GM19099 (cell line): ENCODE data around the gene LSR.

Source experiments
- POLR2A ChIP-seq: IDR thresholded peaks from 3 replicates; pipeline ENCODE4 v1.6.1; 2011; ENCODE audit warnings: low read depth; ENCODE audit not compliant: insufficient read length; ENCODE audit errors: extremely low read depth

The LSR gene

DNA sequence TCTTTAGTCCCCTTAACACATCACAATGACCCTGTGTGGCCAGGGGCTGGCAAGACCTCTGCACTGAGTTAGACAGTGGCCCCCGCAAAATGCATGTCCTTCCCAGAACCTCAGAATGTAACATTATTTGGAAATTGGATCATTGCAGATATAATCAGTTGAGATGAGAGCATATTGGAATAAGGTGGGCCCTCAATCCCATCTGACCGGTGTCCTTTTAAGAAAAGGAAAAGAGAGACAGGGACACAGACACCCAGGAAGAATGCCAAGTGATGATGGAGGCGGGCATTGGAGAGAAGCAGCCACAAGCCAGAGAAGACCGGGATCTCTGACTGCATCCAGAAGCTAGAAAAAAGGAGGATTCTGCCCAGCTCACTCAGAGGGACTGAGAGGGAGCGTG, 22.1 kb upstream of the LSR start:
- TF ChIP-seq POLR2A = no peak

DNA sequence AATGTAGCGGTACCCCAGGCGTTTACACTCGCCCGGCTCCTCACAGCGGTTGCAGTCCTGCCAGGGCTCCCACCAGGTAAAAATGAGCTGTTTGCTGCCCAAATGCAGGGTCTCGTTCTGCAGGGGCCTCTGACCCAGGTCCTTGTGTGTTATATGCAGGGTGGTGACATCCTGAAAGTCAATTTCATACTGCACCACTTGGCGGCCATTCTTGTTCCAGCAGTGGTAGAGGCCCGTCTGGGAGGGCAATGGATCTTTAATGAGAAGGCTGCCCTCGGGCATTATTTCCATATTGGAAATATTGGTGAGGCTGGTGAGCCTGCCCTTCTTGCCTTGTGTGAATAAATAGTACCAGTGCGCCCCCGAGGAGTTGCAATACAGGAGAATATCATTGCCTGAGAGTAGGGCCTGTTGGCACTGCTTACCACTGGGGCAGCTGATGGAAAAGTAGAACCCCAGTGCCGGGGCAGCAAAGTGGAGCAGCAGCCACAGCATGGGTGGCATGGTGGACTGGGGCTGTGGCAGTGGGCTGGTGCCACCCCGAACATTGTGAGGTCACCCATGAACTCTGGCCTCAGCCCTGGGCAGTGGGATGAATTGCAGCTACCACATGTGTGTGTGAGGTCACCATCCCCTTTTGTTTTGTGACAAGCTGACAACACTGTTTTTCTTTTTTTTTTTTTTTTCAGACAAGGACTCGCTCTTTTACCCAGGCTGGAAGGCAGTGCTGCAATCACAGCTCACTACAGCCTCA, 20.4 kb upstream of the LSR start, which contains the start of gene FAM187B:
Gene FAM187B, minus strand, starts transcription at position 563 of the 754 bp plus-strand sequence. Its CDS starts 59 bp downstream, at position 504.
- no peak for TF ChIP-seq POLR2A

DNA sequence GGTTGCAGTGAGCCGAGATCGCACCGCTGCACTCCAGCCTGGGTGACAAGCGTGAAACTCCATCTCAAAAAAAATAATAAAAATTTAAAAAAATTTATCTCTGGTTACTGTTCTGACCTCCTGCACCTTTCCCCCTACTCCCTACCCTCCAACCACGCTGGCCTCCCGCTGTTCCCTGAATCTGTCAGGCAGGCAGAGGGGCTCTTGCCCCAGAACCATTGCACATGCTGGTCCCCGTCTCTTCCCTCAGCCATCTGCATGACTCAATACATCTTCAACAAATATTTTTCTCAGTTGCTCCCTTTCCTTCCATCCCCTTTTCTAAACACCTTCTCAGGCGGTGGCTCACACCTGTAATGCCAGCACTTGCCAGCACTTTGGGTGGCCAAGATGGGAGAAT, 19.2 kb upstream of the LSR start:
- no peak for TF ChIP-seq POLR2A

DNA sequence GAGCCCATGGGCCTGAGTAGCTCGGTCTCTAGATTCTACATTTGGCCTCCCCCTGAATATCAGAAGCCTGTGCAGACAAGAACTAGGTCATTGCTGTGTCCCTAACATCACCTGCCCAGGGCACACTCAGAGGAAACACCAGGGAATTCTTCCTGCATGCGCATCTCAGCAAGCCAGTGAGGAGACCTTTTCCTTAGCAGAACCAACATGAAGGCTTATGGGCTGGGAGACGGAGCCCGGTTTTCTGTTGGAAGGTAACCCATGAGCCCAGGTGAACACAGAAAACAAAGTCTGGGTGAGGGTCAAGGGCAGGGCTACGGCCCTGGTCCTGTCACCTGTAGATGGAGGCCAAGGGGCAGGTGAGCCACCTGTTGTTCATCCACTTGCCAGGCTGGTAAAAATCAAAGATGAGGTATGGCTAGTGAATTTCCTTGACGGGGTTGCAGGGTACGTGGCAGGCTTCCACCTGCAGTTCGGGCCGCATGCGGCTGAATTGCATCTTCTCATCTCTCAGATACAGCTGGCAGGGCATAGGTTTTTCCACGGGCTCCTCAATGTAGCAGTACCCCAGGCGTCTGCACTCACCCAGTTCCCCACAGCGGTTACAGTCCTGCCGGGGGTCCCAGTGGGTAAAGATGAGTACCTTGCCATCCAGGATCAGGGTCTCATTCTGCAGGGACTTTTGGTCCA, 16.7 kb upstream of the LSR start:
- no peak for TF ChIP-seq POLR2A

DNA sequence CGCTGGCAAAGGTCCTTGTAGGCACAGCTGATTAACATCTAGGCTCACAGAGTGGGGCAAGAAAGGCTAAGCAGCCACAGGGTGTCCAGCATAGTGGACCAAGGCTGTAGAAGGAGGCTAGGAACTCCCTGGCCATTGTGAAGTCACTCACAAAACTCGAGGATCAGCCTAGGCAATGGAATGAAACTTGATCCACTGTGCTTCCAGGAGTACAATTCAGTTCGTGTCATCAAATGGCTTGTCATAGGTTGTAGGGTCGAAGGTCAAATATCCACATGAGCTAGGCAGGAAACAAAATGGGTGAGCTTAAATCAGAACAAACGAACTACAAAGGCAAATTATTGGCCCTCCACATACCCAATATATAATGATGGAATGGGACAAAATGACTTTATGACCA, 15.9 kb upstream of the LSR start:
- no peak for TF ChIP-seq POLR2A

DNA sequence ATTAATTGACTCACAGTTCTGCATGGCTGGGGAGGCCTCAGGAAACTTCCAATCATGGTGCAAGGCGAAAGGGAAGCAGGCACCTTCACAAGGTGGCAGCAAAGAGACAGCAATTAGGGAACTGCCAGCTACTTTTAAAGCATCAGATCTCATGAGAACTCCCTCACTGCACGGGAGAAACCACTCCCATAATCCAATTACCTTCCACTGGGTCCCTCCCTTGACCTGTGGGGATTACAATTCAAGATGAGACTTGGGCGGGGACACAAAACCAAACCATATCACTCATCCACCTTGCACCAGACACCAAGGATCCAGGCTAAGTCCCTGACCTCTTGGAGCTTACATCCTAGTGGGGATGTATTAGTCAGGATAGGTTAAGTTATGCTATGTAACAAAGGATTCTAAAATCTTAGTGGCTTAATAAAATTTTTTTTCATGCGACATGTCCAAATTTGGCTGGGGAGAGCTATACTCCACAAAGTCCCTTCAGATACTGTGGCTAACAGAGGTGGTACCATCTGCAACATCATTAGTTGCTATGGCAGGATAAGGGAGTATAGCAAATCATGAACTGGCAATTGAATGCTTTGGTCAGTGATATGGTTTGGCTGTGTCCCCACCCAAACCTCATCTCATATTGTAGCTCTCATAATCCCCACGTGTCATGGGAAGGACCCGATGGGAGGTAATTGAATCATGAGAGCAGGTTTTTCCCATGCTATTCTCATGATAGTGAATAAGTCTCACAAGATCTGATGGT, 12.0 kb upstream of the LSR start:
- no peak for TF ChIP-seq POLR2A

DNA sequence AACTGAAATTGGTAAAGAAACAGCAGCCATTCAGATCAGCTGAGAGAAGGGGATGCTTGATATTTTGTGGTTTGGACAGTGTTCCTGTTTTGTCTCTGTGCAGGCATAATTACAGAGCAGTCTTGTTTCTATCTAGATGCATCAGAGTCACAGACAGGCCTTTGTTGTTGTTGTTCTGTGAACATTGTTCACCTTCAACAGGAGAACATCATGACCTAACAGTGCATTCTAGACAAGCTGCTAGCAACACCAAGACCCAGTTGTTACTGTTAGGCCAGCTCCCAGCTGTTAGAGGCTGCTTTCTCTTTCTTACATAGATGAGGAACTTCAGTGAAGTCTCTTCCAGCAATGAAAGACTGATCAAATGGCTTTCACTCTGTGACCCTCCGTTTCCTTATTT, 8.5 kb upstream of the LSR start:
- TF ChIP-seq POLR2A = no peak

DNA sequence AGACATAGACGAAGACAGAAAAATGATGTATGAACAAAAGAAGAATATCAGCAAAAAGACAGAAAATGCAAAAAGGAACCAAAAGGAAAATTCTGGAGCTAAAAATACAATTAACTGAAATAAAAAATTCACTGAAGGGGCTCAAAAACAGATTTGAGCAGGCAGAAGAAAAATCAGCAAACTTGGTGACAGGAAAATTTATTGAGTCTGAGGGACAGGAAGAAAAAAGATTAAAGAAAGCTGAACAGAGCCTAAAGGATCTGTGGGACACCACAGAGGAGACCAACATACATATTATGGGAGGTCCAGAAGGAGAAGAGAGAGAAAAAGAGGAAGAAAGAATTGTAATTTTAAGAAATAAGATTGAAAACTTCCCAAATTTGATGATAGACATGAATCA, 7.4 kb upstream of the LSR start:
- no peak for TF ChIP-seq POLR2A

DNA sequence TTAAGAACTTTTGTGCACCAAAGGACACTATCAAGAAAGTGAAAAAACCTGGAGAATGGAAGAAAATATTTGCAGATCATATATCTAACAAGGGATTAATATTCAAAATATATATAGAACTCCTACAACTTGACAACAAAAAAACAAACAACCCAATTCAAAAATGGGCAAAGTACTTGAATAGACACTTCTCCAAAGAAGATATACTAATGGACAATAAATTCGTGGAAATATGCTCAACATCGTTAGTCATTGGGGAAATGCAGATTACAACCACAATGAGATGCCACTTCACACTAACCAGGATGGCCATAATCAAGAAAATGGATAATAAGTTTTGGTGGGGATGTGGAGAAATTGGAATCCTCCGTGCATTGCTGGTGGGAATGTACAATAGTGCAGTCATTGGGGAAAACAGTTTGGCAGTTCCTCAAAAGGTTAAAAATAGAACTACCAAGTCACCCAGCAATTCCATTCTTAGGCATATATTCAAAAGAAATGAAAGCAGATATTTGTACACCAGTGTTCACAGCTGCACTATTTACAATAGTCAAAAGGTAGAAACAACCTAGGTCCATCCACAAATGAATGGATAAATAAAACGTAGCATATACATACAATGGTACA, 2.2 kb upstream of the LSR start:
- no peak for TF ChIP-seq POLR2A

DNA sequence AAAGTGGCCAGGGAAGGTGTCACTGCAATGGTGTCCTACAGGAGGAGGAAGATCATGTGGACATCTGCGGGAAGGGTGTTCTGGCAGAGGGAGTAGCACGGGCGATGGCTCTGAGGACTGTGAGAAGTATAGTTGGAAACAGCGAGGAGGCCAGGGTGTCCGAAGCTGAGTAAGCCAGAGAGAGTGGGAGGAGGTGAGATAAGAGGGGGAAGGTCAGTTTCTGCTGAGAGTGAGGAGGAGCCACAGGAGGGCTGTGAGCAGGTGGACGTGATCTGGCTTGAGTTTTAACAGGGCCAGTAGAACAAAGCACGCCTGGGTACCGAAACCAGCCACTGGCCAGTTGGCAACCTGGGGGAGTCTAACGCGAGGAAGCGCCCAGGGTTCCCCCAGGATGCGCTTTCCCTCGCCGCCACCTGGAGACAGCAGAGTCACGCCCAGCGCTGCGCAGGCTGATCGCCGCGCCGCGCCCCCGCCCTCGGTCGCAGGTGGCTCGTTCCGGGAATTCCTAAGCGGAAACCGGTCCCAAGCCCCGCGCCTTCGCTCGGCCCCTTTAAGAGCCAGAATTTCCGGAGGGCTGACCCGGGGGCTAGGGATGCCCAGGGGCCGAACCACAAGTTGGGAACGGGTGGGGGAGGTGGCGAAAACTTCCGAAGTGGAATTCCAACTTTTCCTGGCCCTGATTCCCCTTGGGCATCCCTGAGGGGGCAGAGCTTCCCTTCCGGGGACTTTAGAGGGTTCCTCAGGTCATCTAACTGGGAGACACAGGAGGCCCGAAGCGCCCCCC, 1.1 kb upstream of the LSR start:
- peak; percentile 33 for TF ChIP-seq POLR2A

DNA sequence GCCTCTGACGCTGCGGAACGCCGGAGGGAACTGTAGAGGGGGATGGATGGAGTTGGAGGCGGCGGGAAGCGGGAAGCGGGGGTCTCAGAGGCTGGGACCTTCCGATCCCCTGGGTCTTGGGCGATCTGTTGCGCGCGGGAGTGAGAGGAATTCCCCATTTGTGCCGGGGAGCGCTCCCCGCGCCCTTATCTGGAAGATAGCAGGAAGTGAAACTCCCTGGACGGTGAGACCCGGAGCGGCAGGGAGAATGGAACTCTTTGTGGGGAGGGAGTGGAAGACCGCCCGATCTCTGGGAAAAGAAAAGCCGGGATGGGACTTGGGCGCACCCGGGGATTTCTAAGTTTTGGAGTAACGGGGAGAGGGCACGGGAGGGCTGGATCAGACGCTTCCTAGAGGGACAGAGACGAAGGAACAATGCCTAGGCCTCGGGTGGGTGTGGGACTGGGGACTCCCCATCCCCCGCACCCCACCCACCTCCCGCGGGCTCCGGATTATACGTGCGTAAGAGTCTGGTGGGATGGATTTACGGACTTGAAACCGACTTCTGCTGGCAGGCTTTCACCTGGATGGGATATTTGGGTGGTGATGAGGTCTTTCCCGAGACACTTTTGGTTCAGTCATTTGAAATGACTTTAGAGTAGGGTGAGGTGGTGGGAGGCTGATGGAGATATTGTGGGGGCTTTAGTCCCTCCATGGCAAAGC, 495 bp downstream of the LSR start:
- no peak for TF ChIP-seq POLR2A

DNA sequence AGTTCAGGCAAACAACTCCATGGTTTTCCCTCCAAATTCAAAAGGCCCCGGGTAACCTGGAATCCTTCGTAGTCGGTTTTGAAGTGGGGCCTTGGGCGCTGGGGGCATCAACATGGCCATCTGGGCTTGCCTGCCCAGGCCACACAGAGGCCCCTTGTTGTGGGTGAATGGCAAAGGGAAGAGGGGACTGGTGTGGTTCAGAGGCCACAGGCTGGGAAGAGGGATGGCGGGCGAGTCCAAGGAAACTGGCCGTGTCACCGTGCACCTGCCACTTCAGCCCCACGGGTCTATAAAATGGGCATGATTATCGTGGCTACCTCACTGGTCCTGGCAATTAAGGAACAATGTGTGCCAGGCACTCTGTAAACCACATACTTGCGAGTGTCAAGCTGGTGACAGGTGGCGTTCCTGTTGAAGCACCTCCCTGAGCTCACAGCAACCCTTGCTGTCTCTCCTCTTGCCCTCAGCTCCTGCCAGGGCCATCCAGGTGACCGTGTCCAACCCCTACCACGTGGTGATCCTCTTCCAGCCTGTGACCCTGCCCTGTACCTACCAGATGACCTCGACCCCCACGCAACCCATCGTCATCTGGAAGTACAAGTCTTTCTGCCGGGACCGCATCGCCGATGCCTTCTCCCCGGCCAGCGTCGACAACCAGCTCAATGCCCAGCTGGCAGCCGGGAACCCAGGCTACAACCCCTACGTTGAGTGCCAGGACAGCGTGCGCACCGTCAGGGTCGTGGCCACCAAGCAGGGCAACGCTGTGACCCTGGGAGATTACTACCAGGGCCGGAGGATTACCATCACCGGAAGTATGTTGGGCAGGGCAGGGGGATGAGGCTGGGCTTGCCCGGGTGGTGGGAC, 1.3 kb downstream of the LSR start:
- no peak for TF ChIP-seq POLR2A

DNA sequence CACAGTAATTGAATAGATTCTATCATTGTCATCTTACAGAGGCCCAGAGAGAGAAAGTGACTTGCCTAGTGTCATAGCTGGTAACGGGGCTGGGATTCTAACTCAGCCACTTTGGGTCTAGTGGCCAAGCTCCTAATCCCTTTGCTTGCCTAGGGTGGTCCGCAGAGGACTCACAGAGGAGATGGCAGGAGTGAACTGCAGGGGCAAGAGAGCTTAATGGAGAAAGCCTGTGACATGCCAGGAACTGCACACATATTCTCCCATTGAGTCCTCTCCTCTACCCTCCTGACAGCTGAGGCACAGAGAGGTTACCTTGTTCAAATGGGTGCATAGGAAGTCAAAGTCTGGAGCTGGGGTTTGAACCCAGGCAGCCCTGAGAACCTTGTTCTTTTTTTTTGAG, 2.7 kb downstream of the LSR start:
- TF ChIP-seq POLR2A = no peak
